ENCODE data around the gene ARL3.

DNA sequence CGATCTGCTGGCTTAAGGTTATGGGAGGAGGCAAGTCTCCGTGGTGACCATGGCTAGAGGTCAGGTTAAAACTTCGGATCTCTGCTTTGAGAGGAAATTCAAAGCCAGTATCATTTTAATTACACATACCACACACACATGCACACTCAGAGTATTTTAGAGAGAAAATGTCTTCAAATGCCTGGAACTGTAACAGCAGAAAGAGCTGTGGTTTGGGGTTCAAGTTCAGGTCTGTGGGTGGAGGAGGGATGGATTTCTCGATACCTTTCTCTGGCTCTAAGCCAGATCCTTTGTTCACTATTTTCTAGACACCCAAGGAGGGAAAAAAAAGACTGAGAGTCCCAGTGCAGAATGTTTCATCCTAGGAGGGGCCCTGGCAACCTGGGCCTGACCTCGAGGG is 32.5 kb downstream of the ARL3 start:
- TF ChIP-seq, protein P1, sequence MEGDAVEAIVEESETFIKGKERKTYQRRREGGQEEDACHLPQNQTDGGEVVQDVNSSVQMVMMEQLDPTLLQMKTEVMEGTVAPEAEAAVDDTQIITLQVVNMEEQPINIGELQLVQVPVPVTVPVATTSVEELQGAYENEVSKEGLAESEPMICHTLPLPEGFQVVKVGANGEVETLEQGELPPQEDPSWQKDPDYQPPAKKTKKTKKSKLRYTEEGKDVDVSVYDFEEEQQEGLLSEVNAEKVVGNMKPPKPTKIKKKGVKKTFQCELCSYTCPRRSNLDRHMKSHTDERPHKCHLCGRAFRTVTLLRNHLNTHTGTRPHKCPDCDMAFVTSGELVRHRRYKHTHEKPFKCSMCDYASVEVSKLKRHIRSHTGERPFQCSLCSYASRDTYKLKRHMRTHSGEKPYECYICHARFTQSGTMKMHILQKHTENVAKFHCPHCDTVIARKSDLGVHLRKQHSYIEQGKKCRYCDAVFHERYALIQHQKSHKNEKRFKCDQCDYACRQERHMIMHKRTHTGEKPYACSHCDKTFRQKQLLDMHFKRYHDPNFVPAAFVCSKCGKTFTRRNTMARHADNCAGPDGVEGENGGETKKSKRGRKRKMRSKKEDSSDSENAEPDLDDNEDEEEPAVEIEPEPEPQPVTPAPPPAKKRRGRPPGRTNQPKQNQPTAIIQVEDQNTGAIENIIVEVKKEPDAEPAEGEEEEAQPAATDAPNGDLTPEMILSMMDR (IDR thresholded peaks at IDR 0.05; ENCODE audit: low read depth, low read length, poor library complexity, severe bottlenecking): no peak
- TF ChIP-seq EZH2phosphoT487 (IDR thresholded peaks at IDR 0.05; ENCODE audit: borderline replicate concordance, low read length): no peak
